HFFc6 (cell line): ENCODE data around the gene CXXC5. TPM values are rescaled to one million over a fixed set of nuclear protein-coding genes. Genes with fewer than 3 reads are reported as not detected.

Experiments
- DNase-seq: peaks from one replicate; pipeline ENCODE4 v3.0.0-alpha.2; 2018
- H3K27ac Mint-ChIP-seq: 2 replicates; pipeline ENCODE4 v1.8.0; 2020; ENCODE audit warnings: mild to moderate bottlenecking, mixed read lengths
- H3K27me3 Mint-ChIP-seq: 2 replicates; pipeline ENCODE4 v1.8.0; 2021; ENCODE audit warnings: mild to moderate bottlenecking, moderate library complexity, mixed read lengths; ENCODE audit not compliant: insufficient read depth
- H3K36me3 Mint-ChIP-seq: 2 replicates; pipeline ENCODE4 v1.8.0; 2021; ENCODE audit warnings: low read depth, mixed read lengths
- H3K4me1 Mint-ChIP-seq: 2 replicates; pipeline ENCODE4 v1.8.0; 2020; ENCODE audit warnings: low read depth, mixed read lengths
- H3K4me3 Mint-ChIP-seq: 2 replicates; pipeline ENCODE4 v1.8.0; 2020; ENCODE audit warnings: mild to moderate bottlenecking, moderate library complexity, mixed read lengths
- H3K9me3 Mint-ChIP-seq: 2 replicates; pipeline ENCODE4 v1.8.0; 2020; ENCODE audit warnings: mild to moderate bottlenecking, mixed read lengths
- total RNA-seq, 6 experiments: library from RNA; stranded (reverse); fragmentation: NEBNext Ultra II Directional; extraction: Animal tissue kit (Norgen Biotek cat#: 25700); gene quantifications; 2 replicates in 1 of 6; 3 replicates in 5 of 6; pipeline ENCODE4 v1.2.3, GENCODE V29; 2021
- TF ChIP-seq, protein P1 (sequence below): fragments of 200-600 bp; sonication (generic); IDR thresholded peaks from 2 replicates; pipeline ENCODE4 v1.5.0; 2021; ENCODE audit warnings: antibody characterized with exemption, mild to moderate bottlenecking

CXXC5 gene
- total RNA-seq, 6 experiments from 2014 or later: 46.4 to 58.5 (median 49.2) TPM

DNA sequence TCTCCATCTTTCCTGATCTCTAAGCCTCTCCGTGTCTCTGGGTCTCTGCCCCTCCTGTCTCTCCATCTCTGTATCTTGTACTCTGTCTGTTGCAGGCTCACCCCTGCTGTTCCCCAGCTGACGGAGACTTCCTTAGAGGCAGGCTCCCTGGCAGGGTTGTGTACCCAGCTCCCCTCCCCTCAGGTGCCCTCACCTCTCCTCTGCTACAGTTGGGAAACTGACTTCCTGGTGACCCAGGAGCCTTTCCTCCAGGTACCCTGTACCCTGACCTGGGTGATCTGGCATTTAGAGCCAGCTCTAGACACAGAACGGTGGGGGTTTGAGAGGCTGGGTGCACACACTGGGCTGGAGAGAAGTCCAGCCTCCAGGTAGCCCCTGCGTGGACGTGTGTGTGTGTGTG is 37.7 kb downstream of the CXXC5 start:
- no peak overlapping the region for H3K4me3 Mint-ChIP-seq
- peaks cover 25% of the 10 kb centered on the region for H3K4me1 Mint-ChIP-seq
- no peaks in the 10 kb centered on the region for H3K9me3 Mint-ChIP-seq
- TF ChIP-seq, protein P1, sequence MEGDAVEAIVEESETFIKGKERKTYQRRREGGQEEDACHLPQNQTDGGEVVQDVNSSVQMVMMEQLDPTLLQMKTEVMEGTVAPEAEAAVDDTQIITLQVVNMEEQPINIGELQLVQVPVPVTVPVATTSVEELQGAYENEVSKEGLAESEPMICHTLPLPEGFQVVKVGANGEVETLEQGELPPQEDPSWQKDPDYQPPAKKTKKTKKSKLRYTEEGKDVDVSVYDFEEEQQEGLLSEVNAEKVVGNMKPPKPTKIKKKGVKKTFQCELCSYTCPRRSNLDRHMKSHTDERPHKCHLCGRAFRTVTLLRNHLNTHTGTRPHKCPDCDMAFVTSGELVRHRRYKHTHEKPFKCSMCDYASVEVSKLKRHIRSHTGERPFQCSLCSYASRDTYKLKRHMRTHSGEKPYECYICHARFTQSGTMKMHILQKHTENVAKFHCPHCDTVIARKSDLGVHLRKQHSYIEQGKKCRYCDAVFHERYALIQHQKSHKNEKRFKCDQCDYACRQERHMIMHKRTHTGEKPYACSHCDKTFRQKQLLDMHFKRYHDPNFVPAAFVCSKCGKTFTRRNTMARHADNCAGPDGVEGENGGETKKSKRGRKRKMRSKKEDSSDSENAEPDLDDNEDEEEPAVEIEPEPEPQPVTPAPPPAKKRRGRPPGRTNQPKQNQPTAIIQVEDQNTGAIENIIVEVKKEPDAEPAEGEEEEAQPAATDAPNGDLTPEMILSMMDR: no peak
- DNase-seq: no peak
- peaks cover 12% of the 10 kb centered on the region for H3K27me3 Mint-ChIP-seq
- H3K36me3 Mint-ChIP-seq: peaks cover 11% of the 10 kb centered on the region
- H3K27ac Mint-ChIP-seq: no peak overlapping the region; the same call in 1 of the 2 replicates

DNA sequence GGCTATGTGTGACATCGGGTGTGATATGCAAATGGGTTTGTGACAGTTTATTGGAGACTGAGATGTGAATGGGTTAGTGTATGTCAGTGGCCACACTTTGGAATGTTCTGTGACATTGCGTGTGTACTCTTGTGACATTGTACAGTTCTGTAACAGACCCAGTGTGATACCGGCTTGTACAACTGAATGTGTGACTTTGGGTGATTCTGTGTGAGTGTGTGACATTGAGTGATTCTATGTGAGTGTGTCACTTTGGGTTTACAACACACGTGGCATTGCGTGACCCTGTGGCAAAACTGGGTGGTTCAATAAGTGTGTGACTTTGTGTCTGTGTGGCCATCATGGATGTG is 38.2 kb downstream of the CXXC5 start:
- H3K4me1 Mint-ChIP-seq: peaks cover 28% of the 10 kb centered on the region
- TF ChIP-seq, protein P1: no peak
- no peak for DNase-seq
- no peak overlapping the region; the same call in 1 of the 2 replicates for H3K27ac Mint-ChIP-seq
- H3K36me3 Mint-ChIP-seq: peaks cover 11% of the 10 kb centered on the region
- H3K4me3 Mint-ChIP-seq: no peak overlapping the region
- no peaks in the 10 kb centered on the region for H3K9me3 Mint-ChIP-seq
- peaks cover 12% of the 10 kb centered on the region for H3K27me3 Mint-ChIP-seq

DNA sequence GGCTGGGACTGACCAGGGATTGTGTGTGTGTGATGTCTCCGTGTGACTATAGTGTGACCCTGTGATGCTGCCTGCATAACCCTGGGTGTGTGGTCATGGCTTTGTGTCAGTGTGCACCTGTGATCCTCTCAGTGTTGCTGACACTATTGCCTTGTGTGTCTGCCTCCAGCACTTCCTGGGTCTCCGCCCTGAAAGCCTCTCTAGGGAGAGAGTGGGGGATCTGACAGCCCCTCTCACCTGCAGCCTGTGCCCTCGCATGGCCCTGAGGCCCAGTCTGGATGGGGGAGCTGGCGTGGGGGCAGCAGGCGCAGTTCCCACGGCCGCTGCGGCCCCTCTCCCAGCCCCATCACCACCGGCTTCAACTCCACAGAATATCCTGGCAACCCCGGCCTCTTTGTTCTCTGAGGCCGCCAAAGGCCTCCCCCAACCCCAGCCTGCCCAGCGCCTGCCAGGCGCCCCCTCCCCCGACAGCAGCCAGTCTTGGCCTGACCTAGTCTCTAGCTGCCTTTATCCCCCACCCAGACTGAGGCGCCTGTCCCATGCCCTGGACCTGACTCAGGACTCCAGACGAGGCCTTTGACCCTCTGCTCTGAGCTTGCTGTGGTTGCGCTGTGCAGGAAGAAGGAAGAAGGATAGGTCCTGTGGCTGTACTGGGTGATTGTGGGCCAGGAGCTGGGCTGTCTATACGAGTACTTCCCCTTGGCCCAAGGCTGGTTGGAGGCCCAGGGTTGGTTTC is 38.7 kb downstream of the CXXC5 start:
- TF ChIP-seq, protein P1: no peak
- no peak for DNase-seq
- Mint-ChIP-seq H3K27ac (no peak overlapping the region), H3K27me3 (peaks cover 12% of the 10 kb centered on the region), H3K36me3 (peaks cover 11% of the 10 kb centered on the region), H3K4me3 (no peak overlapping the region; the same call in 1 of the 2 replicates), H3K9me3 (no peaks in the 10 kb centered on the region), H3K4me1 (peaks cover 28% of the 10 kb centered on the region)

DNA sequence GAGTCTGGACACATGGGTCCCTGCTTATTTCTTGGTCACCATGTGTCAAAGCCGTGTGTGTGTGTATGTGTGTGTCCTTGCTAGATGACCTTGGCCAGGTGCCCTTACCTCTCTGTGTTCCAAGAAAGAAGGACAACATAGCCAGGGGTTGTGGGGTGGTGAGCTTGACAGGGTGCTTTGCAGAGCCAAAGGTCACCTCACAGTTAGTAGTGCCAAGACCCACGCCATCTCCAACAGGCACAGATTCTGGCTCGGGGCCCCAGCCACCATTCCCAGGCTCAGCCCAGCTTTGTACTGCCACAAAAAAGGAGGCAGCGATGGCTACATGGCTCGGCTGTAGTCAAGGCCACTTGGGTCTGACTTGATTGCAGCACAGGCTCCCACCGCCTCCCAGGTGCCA is 39.5 kb downstream of the CXXC5 start:
- peaks cover 28% of the 10 kb centered on the region for H3K4me1 Mint-ChIP-seq
- H3K4me3 Mint-ChIP-seq: no peak overlapping the region
- H3K9me3 Mint-ChIP-seq: no peaks in the 10 kb centered on the region
- no peak overlapping the region for H3K27ac Mint-ChIP-seq
- H3K27me3 Mint-ChIP-seq: peaks cover 12% of the 10 kb centered on the region
- peaks cover 8% of the 10 kb centered on the region for H3K36me3 Mint-ChIP-seq
- no peak for DNase-seq
- TF ChIP-seq, protein P1: no peak

DNA sequence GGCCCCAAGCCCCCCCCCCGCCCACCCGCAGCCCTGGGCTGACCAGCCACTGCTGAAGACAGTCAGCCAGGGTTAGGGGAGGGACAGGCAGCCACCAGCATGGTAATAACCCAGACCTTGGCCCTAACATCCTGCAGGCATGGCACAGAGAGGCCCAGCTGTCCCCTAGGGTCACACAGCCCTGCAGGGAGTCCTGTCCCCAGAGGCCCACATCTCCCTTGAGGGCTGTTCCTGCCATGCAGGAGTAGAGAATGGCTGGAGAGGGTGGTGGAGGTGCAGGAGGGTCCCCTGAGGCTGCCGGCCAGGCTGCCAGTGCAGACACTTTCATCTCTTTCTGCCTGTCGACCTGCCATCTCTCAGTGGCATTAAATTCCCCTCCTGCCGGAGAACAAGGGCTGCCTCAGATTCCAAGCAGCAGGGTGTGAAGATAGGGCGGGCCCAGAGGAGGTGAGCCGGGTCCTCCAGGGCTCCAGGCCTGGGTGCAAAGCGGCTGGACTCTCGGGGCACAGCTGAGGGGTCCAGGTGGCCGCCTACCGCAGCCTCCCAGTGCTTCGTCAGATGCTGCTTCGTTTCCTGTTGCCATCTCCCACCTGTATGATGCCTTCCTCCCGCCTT is 40.0 kb downstream of the CXXC5 start:
- H3K36me3 Mint-ChIP-seq: peaks cover 2% of the 10 kb centered on the region
- peaks cover 12% of the 10 kb centered on the region for H3K27me3 Mint-ChIP-seq
- H3K4me3 Mint-ChIP-seq: no peak overlapping the region
- TF ChIP-seq, protein P1: no peak
- no peaks in the 10 kb centered on the region for H3K9me3 Mint-ChIP-seq
- no peak for DNase-seq
- no peak overlapping the region for H3K27ac Mint-ChIP-seq
- peaks cover 28% of the 10 kb centered on the region for H3K4me1 Mint-ChIP-seq
